Measurements from ENCODE around the gene UGT1A8.

DNA sequence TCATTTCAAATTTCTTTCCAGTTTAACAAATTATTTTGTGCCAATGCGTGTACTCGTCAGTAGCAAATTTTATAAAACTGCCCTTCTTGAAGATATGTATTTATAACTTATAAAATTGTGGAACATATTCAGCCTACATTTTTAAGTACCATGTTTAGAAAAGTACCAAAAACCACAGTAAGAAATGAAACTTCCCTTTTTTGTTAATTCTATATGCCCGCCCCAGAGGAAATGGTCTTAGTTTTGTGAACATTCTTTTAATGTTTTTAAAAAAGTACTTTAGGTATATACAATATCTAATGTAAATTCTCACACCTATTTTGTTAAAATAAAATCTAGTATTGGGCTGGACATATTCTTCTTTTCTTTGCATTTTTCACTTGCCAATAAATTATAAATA, 55.5 kb downstream of the UGT1A8 start:
- TF ChIP-seq, protein P1, sequence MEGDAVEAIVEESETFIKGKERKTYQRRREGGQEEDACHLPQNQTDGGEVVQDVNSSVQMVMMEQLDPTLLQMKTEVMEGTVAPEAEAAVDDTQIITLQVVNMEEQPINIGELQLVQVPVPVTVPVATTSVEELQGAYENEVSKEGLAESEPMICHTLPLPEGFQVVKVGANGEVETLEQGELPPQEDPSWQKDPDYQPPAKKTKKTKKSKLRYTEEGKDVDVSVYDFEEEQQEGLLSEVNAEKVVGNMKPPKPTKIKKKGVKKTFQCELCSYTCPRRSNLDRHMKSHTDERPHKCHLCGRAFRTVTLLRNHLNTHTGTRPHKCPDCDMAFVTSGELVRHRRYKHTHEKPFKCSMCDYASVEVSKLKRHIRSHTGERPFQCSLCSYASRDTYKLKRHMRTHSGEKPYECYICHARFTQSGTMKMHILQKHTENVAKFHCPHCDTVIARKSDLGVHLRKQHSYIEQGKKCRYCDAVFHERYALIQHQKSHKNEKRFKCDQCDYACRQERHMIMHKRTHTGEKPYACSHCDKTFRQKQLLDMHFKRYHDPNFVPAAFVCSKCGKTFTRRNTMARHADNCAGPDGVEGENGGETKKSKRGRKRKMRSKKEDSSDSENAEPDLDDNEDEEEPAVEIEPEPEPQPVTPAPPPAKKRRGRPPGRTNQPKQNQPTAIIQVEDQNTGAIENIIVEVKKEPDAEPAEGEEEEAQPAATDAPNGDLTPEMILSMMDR (IDR thresholded peaks at IDR 0.05; ENCODE audit: low read length): no peak
- no peak for TF ChIP-seq EZH2phosphoT487 (IDR thresholded peaks at IDR 0.05; ENCODE audit: low read length)
